GM12874 (cell line): Measurements from ENCODE around the gene CACNA2D2.

ENCODE experiments used
- TF ChIP-seq, protein P1 (sequence below): IDR thresholded peaks from 2 replicates; pipeline ENCODE4 v1.5.1; 2011; ENCODE audit warnings: low read depth, mild to moderate bottlenecking, control low read depth, low read length, moderate library complexity; ENCODE audit not compliant: insufficient read depth

The CACNA2D2 gene

DNA sequence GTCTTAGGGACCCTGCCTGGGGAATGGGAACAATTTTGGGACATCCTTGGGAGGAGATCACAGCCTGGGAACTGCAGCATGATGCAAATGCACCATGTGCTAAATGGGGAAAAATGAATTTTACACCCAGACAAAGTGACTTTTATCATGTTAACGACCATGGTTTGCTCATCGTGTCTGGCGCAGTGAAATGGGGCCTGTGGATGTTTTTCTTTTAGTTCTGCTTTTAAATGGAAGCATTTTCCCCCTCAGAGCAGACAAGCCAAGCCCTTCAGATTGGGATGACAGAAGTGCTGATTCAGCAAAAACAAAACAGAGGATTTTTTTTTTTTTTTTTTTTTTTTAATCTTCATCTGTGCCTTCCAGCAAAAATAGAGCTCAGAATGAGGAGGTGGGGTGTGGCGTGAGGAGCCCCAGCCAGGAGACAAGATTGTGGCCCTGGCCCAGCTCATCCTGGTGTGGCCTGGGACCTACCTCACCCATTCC, 14.3 kb upstream of the CACNA2D2 start:
- TF ChIP-seq, protein P1, sequence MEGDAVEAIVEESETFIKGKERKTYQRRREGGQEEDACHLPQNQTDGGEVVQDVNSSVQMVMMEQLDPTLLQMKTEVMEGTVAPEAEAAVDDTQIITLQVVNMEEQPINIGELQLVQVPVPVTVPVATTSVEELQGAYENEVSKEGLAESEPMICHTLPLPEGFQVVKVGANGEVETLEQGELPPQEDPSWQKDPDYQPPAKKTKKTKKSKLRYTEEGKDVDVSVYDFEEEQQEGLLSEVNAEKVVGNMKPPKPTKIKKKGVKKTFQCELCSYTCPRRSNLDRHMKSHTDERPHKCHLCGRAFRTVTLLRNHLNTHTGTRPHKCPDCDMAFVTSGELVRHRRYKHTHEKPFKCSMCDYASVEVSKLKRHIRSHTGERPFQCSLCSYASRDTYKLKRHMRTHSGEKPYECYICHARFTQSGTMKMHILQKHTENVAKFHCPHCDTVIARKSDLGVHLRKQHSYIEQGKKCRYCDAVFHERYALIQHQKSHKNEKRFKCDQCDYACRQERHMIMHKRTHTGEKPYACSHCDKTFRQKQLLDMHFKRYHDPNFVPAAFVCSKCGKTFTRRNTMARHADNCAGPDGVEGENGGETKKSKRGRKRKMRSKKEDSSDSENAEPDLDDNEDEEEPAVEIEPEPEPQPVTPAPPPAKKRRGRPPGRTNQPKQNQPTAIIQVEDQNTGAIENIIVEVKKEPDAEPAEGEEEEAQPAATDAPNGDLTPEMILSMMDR = no peak

DNA sequence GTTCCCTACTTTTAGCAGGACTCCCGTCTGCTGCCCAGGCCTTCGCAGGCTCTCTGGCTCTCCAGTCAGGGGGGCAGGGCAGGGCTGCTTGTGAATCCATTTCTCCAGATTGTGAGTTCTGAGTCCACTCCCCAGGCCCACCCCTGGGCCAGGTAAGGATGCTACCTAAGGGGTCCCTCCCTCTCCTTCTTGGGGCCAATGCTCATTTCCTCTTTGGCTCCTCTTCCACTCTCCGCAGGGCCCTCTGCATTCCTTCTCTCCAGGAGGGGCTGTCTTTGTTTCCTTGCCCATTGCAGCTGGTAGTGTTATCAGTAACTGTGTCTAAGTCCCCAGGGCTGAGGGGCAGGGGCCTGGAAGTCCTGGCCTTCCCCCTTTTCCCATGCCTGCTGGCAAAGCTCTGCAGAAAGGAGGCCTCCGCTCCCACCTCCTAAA, 13.0 kb upstream of the CACNA2D2 start:
- TF ChIP-seq, protein P1 = no peak

DNA sequence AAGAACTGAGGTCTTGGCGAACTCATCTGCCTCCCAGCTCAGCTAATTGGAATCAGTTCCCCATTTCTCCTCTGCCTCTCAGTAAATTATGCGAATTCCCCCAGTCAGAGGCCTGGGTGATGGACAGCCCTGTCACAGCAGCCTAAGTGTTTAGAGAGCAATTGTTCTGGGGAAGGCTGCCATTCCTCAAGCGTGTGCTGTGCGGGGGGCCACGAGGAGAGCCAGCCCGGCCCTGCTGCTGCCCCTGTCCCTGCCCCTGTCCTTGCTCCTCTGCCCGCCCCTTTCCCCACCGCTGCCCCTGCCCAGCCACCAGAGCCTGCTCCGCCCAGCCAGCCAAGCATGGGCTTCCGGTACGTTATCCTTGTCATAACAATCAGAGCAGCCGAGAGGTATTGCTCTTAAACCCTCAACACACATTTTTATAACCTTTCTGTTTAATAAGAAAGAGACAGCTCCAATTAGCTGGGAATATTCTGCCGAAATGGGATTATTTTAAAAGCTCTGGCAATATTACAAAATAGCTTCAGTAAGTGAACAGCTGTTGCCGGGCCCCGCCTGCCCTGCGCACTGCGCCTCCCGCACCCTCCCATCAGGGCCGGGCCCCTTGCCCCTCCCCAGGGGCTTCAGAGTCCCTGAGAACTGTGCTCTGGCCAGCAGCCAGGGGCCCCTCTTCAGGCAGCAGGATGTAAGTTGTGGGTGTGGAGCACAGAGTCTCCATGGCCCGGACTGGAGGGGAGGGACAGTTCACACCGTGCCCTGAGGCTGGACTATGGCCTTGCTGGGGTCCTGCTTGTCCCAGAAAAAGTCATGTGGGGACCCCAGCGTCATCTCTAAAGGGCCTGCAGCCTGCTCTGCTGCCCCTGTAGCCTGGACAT, 12.4 kb upstream of the CACNA2D2 start:
- TF ChIP-seq, protein P1 = no peak

DNA sequence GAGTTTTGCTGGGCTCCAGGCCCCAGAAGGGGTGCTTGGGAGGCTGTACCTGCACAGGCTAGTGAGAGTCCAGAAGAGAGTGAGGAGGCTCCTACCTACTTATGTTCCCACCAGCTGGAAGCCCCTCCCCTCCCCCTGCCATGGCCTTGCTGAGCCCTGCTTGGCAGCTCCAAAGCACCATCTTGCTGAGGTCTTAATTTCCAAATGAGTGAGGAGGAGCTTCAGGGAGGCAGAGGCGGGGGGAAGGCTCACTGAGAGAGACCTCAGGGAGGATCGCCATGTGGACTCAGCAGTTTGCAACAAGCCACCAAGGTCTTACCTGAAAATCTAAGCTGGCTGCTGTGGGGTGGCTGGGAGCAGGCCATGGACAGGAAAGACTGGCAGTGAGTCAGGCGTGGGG, 8.7 kb upstream of the CACNA2D2 start:
- TF ChIP-seq, protein P1 = no peak

DNA sequence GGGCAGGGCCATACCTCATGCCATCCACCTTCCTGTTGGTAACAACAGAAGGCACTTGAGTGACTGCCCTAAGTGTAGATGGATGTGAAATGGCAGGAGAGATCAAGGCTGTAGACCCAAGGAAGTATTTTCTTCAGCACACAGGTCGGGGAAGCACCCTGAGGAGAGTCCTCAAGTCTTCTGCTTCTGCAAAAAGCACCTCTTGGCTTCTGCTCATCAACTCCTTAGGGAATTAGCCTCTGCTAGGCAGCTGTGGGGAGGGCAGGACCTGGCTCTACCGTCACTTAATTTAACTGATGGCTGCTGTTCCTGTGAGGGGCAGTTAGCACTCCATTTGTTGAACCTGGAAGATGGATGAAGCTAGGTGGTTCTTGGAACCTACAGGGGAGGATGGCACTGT, 6.9 kb upstream of the CACNA2D2 start:
- TF ChIP-seq, protein P1 = no peak

DNA sequence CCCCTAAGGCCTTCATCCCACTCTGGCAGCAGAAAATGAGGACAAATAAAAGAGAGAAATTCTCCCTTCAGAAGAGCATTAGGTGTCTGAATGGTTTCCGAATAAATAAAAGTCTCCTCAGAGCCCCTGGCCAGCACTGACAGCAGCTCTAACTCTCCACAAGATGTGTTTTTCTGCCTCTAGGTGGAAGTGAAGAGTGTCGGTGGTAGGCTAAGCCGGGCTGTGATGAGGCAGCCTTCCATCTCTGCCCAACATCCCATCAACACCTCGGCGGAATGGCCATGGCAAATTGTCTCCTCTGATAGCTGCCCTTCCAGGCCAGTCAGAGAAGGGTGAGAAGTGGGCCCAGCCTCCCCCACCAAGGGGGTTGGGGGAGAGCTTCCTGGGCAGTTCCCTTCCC, 6.3 kb upstream of the CACNA2D2 start:
- TF ChIP-seq, protein P1 = no peak

DNA sequence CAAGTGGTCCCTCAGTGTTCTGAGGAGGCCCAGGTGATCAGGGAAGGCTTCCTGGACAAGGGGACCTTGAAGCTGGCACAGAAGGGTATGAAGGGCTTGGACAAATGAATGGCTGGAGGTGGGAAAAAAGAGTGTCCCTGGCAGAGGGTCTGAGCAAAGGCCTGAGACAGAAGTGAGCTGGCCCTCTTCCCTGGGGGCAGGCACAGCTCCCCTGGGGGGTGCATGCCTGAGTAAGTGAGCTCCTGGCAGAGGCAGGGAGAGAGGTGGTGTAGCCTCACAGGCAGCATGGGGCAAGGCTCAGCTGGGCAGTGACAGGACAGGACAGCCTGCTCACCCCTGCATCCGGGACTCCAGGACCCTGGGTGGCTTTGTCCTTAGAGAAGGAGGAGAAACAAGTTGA, 5.4 kb upstream of the CACNA2D2 start:
- TF ChIP-seq, protein P1 = no peak
